Fibroblast of the aortic adventitia (primary cell): ENCODE data around the gene EPB41L4A. TPM values are rescaled to one million over a fixed set of nuclear protein-coding genes. Genes with fewer than 3 reads are reported as not detected.

ENCODE experiments used
- DNase-seq: peaks from one replicate; pipeline ENCODE4 v3.0.0-alpha.2; 2010; ENCODE audit warnings: low read depth
- H3K4me3 ChIP-seq: 2 replicates; pipeline ENCODE4 v1.5.1; 2011; ENCODE audit warnings: low read depth, mild to moderate bottlenecking, control low read depth, low read length, moderate library complexity
- CTCF ChIP-seq: IDR thresholded peaks from 2 replicates; pipeline ENCODE4 v1.5.1; 2011; ENCODE audit warnings: mild to moderate bottlenecking, low read length, control low read depth, inconsistent platforms; ENCODE audit not compliant: insufficient read depth
- total RNA-seq: library from RNA; depleted of rRNA; stranded (reverse); fragments of >200 nt; gene quantifications from 2 replicates; pipeline ENCODE4 v1.2.3, GENCODE V29; 2012; ENCODE audit warnings: low replicate concordance

EPB41L4A gene
- total RNA-seq, 1 donor = 0.54 TPM

GRCh38 chr5:112356178-112356956 lies 62.7 kb downstream of the EPB41L4A start:
- DNase-seq = no peak
- TF ChIP-seq CTCF = no peak

DNA sequence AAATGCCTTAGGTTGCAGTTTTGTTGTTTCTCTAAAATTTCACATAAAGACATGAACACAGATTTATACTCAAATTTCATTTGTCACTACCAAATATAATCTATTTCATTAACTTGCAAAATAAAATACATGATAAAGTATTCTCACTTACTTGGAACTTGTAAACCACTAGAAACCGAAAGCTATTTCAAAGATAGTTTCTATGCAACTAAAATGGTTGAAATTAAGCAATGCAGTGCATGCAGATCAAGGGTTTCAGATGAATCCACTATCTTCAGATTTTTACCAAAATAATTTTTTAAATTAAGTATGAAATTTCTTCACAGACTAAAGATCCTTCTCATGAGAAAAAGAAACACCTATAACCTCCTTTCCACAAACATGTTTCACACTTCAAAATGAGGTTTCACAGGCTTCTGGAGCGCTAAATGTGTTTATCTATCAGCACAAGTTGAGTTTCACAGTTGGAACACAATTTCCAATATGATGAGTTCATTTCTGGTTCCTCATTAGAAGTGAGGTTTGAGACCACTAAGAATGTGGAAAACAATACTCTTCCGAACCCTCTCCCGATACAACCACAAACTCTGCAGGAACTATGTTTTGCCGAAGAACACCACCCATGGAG lies 63.9 kb downstream of the EPB41L4A start:
- no peak overlapping the region for H3K4me3 ChIP-seq
- DNase-seq = no peak
- TF ChIP-seq CTCF = no peak

More at GRCh38 chr5:112356178-112356956, 62.7 kb downstream of the EPB41L4A start:
- no peak overlapping the region for H3K4me3 ChIP-seq

DNA sequence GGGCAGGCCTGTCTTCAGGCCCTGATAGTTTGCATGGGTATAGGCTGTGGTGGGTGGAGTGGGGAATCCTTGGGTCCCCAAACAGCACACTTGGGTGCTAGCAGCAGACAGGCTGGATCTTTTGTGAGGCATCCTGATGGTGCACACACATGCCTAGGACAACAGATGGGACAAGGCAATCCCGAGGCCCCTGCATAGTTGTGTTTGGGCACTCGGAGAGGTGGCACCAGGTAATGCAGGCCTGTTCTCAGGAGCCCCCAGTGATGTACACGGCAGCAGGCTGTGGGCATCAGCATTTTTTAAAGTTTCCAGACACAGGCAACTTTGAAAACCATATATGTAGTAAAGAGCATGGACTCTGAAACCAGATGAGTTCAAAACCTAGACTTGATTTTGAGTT lies 65.4 kb downstream of the EPB41L4A start:
- H3K4me3 ChIP-seq = no peak overlapping the region
- DNase-seq = no peak
- no peak for TF ChIP-seq CTCF

DNA sequence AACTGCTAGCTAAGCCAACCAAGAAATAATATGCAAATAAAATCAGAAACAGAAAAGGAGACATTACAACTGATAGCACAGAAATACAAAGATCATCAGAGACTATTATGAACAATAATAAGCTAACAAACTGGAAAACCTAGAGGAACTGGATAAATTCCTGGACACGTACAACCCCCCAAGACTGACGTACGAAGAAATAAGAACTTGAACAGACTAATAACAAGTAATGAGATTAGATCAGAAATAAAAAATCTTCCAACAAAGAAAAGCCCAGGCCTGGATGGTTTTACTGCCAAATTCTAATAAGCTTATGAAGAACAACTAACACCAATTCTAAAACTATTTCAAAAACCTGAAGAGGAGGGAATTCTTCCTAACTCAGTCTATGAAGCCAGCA lies 67.9 kb downstream of the EPB41L4A start:
- TF ChIP-seq CTCF = no peak
- no peak for DNase-seq

DNA sequence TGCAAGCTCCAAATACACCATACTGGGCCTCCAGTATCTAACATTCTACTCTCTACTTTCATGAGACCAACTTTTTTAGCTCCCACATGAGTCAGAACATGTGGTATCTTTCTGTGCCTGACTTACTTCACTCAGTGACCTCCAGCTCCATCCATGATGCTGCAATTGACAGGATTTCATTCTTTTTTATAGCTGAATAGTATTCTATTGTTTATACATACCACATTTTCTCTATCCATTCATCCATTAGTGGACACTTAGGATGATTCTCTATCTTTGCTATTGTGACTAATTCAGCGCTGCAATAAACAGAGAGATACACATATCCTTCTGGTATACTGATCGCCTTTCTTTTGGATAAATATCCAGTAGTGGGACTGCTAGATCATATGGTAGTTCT lies 68.5 kb downstream of the EPB41L4A start:
- no peak for TF ChIP-seq CTCF
- no peak overlapping the region for H3K4me3 ChIP-seq
- no peak for DNase-seq

More for the DNA sequence above, 67.9 kb downstream of the EPB41L4A start:
- no peak overlapping the region for H3K4me3 ChIP-seq

DNA sequence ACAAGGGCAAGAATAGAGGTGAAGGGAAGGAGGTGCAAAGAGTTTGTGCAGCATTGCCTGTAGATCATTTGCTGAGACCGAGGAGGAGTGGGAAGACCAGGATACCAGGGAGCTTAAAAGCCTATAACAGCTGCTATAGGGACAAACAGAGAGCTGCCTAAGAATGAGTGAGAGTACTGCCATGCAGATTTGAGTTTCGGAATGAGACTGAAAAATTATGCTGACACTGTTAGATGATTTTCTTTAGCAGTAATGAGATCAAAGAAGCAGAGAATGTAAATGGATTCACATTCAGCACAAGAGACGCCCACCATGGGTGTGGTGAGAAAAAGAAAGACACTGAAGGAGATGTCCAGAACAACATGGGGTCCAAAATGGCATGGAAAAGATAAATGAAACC lies 69.7 kb downstream of the EPB41L4A start:
- no peak overlapping the region for H3K4me3 ChIP-seq
- no peak for TF ChIP-seq CTCF
- DNase-seq = no peak
